GM21737 (cell line): ENCODE results near the gene CCR7.
"Not testable (repeated sequence)": the region's sequence is repeated elsewhere in the genome, so short reads cannot be mapped to it uniquely, and the experiment has no call there.

Source experiments
- ATAC-seq: cut with Tn5 transposase; IDR thresholded peaks from one replicate; pipeline ENCODE4 v1.9.1; 2021; ENCODE audit warnings: mild to moderate bottlenecking, moderate library complexity; ENCODE audit not compliant: unreplicated experiment

CCR7 gene

GRCh38 chr17:40597556-40598300 lies 32.5 kb upstream of the CCR7 start:
- no peak for ATAC-seq

- no peak for ATAC-seq
Observed at GRCh38 chr17:40597156-40597555, 31.9 kb upstream of the CCR7 start.

DNA sequence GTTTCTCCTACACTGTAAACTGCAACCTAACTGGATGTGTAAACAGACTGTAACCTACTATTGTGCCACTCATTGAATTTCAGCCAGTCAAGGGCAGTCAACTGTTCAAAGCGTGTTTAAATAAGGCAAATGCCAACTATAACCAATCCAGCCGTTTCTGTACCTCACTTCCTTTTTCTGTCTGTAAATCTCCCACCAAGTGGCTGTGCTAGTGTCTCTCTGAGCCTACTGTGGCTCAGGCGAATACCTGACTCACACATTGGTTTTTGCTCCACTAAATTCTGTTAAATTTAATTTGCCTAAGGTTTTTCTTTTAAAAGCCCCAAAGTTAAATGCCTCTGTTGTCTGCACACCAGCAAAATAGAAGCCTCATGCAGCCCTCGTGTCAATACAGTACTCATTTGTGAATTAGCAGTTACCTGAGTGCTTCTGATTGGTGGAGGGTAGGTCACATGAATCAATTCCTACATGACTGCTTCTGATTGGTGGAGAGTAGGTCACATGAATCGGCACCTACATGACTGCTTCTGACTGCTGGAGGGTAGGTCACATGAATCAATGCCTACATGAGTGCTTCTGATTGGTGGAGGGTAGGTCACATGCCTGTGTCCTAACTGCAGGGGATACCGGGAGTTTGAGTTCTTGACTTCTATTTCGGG lies 31.1 kb upstream of the CCR7 start:
- no peak for ATAC-seq

- ATAC-seq: no peak
Observed at GRCh38 chr17:40590742-40591141, 25.5 kb upstream of the CCR7 start.

DNA sequence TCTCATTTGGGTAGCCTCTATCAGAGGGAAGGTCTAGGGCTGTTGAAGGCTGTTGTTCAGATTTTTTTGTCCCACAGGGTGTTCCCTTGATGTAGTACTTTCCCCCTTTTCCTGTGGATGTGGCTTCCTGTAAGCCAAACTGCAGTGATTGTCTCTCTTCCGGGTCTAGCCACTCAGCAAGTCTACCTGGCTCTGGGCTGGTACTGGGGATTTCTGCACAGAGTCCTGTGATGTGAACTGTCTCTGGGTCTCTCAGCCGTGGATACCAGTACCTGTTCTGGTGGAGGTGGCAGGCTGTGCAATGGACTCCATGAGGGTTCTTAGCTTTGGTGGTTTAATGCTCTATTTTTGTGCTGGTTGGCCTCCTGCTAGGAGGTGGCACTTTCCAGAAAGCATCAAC lies 23.3 kb upstream of the CCR7 start:
- no peak for ATAC-seq

GRCh38 chr17:40586264-40586663 lies 21.0 kb upstream of the CCR7 start:
- not testable (repeated sequence) for ATAC-seq

- ATAC-seq: not testable (repeated sequence)
Observed at GRCh38 chr17:40584950-40585349, 19.7 kb upstream of the CCR7 start.

DNA sequence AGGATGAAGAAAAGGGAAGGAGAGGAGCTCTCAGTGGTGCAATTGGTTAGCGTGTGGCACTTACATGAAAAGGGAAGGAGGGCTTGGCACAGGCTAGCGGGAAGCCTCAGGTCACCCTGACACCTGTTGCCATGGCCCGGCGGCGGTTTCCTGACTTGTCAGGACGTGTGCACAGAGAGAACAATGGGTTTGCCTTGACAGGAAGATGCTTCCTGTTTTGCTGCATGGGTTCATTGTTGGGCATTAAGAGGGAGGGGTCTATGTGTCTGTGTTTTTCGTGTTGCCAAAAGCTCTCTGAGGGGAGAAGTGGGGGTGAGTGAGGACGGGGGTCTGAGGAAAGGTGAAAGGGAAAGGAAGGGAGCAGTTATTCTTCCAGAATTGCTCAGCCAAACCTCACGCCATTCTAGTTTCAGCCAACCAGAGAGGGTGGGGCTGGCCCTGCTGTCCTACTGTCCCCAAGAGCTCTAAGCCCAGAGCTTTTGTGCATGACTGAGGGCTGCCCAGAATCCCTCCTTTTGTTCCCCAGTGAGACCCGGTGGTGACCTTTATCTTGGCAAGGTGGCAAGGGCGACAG lies 17.1 kb upstream of the CCR7 start:
- peak; percentile 86 for ATAC-seq

DNA sequence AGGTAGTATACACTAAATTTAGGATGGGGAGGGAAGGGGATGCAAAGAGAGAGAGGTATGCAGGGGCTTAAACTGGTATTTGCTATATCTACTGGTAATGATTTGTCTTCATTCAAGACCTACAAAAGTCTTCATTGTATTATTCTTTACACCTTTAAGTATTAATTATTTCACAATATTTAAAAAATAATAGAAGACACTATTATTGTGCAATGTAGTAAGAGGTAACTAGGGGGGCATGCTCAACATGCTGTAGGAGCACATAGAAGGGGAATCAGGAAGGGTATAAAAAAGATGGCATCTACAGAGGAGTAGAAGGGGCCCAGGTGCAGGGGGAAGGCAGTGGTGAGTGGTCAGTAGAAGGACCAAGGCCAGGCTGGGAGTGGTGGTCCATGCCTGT lies 14.9 kb upstream of the CCR7 start:
- ATAC-seq: no peak

- ATAC-seq: no peak
Observed at GRCh38 chr17:40579471-40579870, 14.2 kb upstream of the CCR7 start.

DNA sequence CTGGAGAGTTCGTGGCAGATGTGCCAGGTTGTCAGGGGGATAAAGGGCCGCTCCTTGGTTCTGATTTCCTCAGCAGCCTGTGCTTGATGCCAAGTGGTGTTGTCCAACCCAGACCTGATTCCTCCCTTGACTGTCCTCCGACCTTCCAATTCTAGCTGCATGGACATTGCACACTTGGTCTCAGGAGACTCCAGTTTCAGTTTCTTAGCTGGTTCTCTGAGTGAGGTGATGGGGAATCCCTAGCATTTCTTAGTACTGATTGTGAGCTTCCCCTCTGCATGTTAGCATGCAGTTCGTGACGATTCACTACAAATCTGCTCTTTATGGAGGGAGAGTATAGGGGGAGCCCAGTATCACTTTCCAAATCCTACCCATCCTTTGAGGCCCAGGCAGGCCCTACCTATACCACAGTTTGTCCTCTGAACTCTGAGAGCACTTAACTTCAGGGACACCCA lies 12.4 kb upstream of the CCR7 start:
- peak; percentile 39 for ATAC-seq

- ATAC-seq: no peak
Observed at GRCh38 chr17:40576113-40576740, 11.0 kb upstream of the CCR7 start.

DNA sequence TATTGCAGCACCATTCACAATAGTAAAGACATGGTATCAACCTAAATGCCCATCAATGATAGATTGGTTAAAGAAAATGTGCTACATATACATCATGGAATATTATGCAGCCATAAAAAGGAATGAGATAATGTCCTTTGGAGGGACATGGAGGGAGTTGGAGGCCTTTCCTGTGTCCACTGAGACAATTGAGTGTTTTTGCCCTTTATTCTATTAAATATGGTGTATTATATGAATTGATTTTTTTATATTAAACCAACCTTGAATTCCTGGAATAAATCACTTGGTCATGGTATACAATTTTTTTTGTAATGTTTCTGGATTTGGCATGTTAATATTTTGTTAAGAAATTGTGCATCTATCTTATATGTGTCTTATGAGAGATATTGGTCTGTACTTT lies 9.0 kb upstream of the CCR7 start:
- ATAC-seq: no peak

DNA sequence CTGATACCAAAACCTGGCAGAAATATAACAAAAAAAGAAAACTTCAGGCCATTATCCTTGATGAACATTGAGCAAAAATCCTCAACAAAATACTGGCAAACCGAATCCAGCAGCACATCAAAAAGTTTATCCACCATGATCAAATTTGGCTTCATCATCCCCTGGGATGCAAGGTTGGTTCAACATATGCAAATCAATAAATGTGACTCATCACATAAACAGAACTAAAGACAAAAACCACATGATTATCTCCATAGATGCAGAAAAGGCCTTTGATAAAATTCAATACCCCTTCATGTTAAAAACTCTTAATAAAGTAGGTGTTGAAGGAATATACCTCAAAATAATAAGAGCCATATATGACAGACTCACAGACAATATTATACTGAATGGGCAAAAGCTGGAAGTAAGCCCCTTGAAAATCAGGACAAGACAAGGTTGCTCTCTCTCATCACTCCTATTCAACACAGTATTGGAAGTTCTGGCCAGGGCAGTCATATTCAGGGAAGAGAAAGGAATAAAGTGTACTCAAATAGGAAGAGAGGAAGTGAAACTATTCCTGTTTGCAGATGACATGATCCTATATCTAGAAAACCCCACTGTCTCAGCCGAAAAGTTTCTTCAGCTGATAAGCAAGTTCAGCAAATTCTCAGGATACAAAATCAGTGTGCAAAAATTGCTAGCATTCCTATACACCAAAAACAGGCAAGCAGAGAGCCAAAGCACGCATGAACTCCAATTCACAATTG lies 7.1 kb upstream of the CCR7 start:
- not testable (repeated sequence) for ATAC-seq

DNA sequence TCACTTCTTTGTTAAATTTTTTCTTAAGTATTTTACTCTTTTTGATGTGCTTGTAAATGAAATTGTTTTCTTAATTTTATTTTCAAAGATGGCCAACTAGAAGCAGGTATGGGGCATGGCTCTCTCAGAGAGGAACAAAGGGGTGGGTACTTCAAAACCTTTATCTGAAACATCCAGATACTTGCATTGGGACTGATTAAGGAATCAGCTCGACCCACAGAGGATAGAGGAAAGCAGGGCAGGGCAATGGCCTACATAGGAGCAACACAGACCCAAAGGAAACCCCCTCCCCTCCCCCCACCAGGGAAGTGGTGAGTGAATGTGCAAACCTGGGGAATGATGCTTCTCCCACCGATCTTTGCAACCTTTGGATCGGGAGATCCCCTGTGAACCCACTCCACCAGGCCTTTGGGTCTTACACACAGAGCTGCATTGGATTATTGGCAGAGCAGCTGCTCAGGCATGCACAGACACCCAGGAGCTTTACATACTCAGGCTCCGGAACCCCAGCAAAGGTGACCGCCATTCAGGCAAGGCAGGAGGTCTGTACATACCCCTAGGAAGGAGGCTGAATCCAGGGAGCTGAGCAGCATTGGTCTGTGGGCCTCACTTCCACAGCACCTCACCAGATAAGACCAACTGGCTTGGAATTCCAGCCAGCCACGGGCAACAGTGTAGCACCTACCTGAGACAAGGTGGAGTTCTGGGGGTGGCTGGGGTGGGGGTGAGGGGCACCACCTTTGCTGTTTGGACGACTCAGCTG lies 3.0 kb upstream of the CCR7 start:
- ATAC-seq: no peak

DNA sequence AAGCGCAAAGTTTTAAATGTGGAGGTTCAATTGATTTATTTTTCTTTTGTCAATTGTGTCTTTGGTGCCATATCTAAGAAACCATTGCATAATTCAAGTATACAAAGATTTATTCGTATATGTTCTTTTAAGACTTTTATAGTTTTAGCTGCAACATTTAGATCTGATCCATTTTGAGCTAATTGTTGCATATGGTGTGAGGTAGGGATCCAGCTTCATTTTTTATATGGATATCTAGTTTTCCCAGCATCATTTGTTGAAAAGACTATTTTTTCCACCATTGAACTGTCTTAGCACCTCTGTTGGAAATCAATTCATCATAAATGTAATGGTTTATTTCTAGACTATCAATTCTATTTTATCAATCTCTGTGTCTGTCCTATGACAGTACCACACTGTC lies 2.1 kb upstream of the CCR7 start:
- ATAC-seq: no peak

GRCh38 chr17:40565769-40566409 lies 617 bp upstream of the CCR7 start:
- ATAC-seq: no peak

DNA sequence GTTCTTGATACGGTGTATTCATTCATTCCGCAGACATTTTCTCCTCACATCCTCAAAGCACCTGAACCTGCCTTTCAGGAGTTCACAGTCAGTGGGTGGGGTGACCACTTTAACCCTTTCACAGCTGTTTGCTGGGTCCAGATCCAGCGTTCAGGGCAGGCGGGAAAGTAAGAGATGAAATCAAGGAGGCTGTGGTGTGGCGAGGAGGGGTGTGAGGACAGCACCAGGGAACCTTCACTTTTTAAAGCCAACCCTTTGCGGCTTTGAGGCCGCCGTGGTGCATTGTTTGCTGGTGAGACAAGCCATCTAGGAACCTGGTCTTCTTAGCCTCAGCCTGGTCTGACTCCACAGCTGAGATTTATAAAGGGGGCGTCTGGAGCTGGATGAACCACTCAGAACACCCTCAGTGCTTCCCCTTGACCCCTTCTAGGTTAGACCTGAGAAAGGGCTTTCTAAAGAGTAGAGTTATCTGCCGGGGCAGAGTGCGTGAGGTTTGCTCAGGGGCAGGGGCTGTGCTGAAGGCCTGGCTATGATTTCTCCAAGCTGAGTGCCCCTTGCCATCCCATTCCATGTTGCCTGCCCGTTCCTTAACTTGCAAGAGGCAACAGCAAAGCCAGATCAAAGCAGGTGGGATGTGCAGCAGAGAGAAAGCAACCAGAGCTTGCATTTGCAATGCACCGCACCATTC lies 933 bp downstream of the CCR7 start:
- ATAC-seq: no peak
